ENCODE data around the gene DVL2.

DNA sequence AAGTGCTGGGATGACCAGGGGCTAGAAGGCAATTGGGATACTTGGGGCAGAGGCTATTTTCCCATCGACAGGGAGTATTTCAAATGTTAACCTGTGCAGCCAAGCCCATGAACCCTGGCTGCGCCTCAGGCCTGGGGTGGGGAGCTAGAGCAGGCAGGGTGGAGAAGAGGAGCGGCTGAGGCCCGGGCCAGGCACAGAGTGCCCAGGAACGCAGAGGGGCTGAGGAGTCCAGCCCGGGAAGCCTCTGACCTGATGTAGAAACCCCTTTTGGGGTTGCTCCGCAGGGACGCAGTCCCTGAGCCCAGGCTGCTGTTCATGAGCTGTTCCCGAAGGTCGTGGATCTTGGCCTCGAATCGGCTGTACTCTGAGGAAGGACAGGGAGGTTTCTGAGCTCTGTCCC is 38.3 kb downstream of the DVL2 start:
- TF ChIP-seq TAF1 (IDR thresholded peaks at IDR 0.05; ENCODE audit: low read depth, low read length) (no peak), POU2F2 (IDR thresholded peaks at IDR 0.05; ENCODE audit: low read depth, low read length) (no peak), POLR2AphosphoS5 (IDR thresholded peaks at IDR 0.05; ENCODE audit: low read depth, low read length) (no peak), POLR2A (IDR thresholded peaks at IDR 0.05; ENCODE audit: low read depth, low read length) (no peak), SPI1 (IDR thresholded peaks at IDR 0.05; ENCODE audit: low read depth, low read length) (no peak)
